LNCAP (cell line): ENCODE measurements around the gene PLCG2.

Source experiments
- CTCF ChIP-seq: fragments of 450-650 bp; IDR thresholded peaks from 2 replicates; pipeline ENCODE4 v1.5.1; 2017; ENCODE audit warnings: mild to moderate bottlenecking

PLCG2 gene

DNA sequence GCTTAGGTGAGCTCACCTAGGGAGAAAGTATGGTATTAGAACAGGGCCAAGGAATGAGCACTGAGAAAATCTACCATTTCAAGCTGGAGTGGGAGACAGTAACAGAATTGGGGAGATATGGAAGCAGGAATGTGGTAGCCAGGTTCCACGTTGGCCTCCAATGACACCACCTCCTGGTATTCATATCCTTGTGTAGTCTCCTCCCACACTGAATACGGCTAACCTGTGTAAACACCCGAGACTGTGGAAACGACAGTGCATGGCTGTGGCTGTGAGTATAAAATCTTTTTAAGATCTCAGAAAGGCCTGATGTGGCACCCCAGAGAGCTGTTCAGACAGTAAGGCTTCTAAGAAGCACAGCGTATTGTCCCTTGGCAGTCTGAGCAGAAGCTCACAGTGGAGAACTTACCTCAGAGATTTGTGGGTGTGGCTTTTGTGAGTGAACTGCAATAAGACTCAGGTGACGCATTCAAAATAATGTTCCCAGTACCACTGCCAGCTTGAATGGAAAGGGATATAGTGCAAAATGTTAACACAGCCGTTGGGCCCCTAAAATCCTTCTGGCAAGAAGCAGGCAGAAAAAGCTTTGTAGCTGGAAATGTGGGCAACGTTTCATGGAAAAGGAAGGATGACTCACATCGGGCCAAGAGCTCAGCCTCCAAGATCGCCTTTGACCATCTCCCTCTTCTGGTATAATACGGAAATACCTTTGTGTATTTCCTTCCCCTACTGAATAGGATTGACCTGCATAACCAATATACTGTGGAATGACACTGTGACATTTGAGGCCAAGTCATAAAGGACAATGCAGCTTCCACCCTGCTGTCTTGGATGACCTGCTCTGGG is 217.8 kb downstream of the PLCG2 start:
- TF ChIP-seq CTCF: peak; percentile 39; the same call in 1 of the 2 replicates

- no peak for TF ChIP-seq CTCF
These were observed 218.6 kb downstream of the PLCG2 start for GRCh38 chr16:81997738-81998137.

DNA sequence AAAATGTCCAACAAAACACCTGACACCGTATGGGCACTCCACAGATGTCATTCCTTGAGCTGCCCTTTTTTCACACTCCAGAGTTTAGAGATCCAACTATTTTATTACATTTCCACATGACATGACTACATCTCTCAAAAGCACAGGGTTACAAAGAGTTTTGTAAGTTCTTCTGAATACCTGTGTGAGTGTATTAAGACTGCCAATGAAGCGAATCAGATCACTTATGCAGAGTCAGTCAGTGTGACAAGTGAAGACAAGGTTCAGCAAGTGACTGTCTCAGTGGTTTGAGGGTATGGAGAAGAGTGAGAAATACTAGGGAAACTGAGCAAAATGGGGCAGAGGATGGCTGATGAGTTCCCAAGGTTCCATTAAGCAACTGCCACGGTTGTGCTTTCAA is 223.7 kb downstream of the PLCG2 start:
- TF ChIP-seq CTCF: no peak

- no peak for TF ChIP-seq CTCF
These were observed 225.5 kb downstream of the PLCG2 start for GRCh38 chr16:82004601-82005000.

GRCh38 chr16:82005027-82005830 is 226.1 kb downstream of the PLCG2 start:
- no peak for TF ChIP-seq CTCF

DNA sequence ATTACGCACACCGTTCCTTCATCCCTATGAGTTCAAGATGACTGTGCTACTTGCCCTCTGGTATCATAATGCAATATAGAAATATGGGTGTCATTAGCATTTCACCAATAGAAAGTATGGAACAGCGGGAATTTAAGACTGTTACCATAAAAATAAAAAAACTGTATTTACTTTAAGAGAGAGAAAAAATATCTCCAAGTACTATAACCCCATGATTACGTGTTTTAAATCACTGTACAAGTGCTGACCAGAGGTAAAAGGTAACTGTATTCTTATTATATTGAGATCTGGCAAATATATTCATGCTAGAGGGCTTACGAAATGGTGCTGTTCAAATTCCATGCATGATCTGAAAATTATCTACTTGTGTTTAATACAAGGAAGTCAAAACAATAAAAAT is 226.9 kb downstream of the PLCG2 start:
- TF ChIP-seq CTCF: no peak

GRCh38 chr16:82007189-82007588 is 228.1 kb downstream of the PLCG2 start:
- TF ChIP-seq CTCF: no peak
